SK-N-SH treated with all-trans-retinoic acid at 6 μM for 48 hours (cell line): ENCODE results near the gene HOXD8.

ENCODE experiments used
- TSHZ2 ChIP-seq: fragments of 250-450 bp; sonication (Bioruptor Pico); IDR thresholded peaks from 2 replicates; pipeline ENCODE4 v1.5.0; 2020; ENCODE audit warnings: mild to moderate bottlenecking, moderate library complexity
- ZNF70 ChIP-seq: fragments of 450-650 bp; formaldehyde crosslinking; IDR thresholded peaks from 2 replicates; pipeline ENCODE4 v1.5.0; 2020; ENCODE audit warnings: mild to moderate bottlenecking, moderate library complexity
- ZNF8 ChIP-seq: fragments of 450-650 bp; formaldehyde crosslinking; IDR thresholded peaks from 2 replicates; pipeline ENCODE4 v1.5.0; 2020; ENCODE audit warnings: mild to moderate bottlenecking, moderate library complexity

- no peak for TF ChIP-seq ZNF8 (CRISPR knock-in tag)
- TF ChIP-seq TSHZ2 (CRISPR knock-in tag): no peak
- TF ChIP-seq ZNF70 (CRISPR knock-in tag): no peak
Observed at GRCh38 chr2:176133389-176133788, 3.9 kb downstream of the HOXD8 start.
